Neural cell (in vitro differentiated cells): ENCODE measurements around the gene CPLX1.

Experiments used
- EP300 ChIP-seq: fragments of 450-650 bp; conservative IDR thresholded peaks from 2 replicates; pipeline ENCODE4 v1.6.1; 2014; ENCODE audit warnings: antibody characterized with exemption, mild to moderate bottlenecking, moderate library complexity; ENCODE audit not compliant: poor library complexity, severe bottlenecking
- EZH2 ChIP-seq: fragments of 200-600, 300-800 bp; shearing (Covaris generic), sonication (generic); IDR thresholded peaks from 2 replicates; pipeline ENCODE4 v1.6.1; 2014; ENCODE audit warnings: antibody characterized with exemption, low read length, borderline replicate concordance, mild to moderate bottlenecking; ENCODE audit not compliant: insufficient read depth, poor library complexity, severe bottlenecking
- POLR2AphosphoS5 ChIP-seq: IDR thresholded peaks from 2 replicates; pipeline ENCODE4 v1.6.1; 2012
- RAD21 ChIP-seq: fragments of 450-650 bp; conservative IDR thresholded peaks from 2 replicates; pipeline ENCODE4 v1.6.1; 2014; ENCODE audit warnings: antibody characterized with exemption, mild to moderate bottlenecking, moderate library complexity
- SMC3 ChIP-seq: fragments of 450-650 bp; conservative IDR thresholded peaks from 2 replicates; pipeline ENCODE4 v1.6.1; 2014; ENCODE audit warnings: antibody characterized with exemption, mild to moderate bottlenecking, moderate library complexity; ENCODE audit not compliant: poor library complexity
- TAF1 ChIP-seq: IDR thresholded peaks from 2 replicates; pipeline ENCODE4 v1.6.1; 2012; ENCODE audit warnings: low read depth
- TF ChIP-seq, protein P1 (sequence below): fragments of 450-650 bp; IDR thresholded peaks from 2 replicates; pipeline ENCODE4 v1.5.1; 2014; ENCODE audit warnings: antibody characterized with exemption, mild to moderate bottlenecking, moderate library complexity; ENCODE audit not compliant: poor library complexity, severe bottlenecking
- TF ChIP-seq, protein P2 (sequence below): IDR thresholded peaks from 2 replicates; pipeline ENCODE4 v1.6.1; 2012; ENCODE audit warnings: borderline replicate concordance

DNA sequence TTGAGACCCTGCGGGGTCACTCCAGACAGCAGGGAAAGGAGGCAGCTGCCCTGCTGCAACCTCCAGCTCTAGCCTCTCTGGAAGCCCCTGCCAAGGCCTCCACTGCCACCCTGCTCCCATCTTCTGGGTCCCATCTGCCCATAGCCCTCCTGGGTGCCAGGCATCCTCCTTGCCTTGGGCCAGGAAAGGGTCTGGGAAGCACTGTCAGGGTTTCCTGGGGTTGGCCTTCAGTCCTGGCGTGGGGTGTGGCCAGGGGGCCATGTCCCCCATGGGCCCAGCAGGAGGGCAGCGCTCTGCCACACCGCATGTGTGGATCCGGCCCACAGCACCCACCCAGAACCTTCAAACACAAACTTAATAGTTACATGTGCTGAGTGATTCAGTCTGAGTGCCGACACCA lies 3.4 kb upstream of the CPLX1 start:
- TF ChIP-seq, protein P1, sequence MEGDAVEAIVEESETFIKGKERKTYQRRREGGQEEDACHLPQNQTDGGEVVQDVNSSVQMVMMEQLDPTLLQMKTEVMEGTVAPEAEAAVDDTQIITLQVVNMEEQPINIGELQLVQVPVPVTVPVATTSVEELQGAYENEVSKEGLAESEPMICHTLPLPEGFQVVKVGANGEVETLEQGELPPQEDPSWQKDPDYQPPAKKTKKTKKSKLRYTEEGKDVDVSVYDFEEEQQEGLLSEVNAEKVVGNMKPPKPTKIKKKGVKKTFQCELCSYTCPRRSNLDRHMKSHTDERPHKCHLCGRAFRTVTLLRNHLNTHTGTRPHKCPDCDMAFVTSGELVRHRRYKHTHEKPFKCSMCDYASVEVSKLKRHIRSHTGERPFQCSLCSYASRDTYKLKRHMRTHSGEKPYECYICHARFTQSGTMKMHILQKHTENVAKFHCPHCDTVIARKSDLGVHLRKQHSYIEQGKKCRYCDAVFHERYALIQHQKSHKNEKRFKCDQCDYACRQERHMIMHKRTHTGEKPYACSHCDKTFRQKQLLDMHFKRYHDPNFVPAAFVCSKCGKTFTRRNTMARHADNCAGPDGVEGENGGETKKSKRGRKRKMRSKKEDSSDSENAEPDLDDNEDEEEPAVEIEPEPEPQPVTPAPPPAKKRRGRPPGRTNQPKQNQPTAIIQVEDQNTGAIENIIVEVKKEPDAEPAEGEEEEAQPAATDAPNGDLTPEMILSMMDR, result no peak
- TF ChIP-seq EZH2 (no peak), TAF1 (no peak), POLR2AphosphoS5 (no peak), EP300 (no peak), RAD21 (no peak), SMC3 (no peak)
- TF ChIP-seq, protein P2, sequence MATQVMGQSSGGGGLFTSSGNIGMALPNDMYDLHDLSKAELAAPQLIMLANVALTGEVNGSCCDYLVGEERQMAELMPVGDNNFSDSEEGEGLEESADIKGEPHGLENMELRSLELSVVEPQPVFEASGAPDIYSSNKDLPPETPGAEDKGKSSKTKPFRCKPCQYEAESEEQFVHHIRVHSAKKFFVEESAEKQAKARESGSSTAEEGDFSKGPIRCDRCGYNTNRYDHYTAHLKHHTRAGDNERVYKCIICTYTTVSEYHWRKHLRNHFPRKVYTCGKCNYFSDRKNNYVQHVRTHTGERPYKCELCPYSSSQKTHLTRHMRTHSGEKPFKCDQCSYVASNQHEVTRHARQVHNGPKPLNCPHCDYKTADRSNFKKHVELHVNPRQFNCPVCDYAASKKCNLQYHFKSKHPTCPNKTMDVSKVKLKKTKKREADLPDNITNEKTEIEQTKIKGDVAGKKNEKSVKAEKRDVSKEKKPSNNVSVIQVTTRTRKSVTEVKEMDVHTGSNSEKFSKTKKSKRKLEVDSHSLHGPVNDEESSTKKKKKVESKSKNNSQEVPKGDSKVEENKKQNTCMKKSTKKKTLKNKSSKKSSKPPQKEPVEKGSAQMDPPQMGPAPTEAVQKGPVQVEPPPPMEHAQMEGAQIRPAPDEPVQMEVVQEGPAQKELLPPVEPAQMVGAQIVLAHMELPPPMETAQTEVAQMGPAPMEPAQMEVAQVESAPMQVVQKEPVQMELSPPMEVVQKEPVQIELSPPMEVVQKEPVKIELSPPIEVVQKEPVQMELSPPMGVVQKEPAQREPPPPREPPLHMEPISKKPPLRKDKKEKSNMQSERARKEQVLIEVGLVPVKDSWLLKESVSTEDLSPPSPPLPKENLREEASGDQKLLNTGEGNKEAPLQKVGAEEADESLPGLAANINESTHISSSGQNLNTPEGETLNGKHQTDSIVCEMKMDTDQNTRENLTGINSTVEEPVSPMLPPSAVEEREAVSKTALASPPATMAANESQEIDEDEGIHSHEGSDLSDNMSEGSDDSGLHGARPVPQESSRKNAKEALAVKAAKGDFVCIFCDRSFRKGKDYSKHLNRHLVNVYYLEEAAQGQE, result no peak
